Panc1 (cell line): ENCODE measurements around the gene SERPINI2. TPM values are rescaled to one million over a fixed set of nuclear protein-coding genes. Genes with fewer than 3 reads are reported as not detected.

ENCODE experiments used
- ATAC-seq: fragments of 200-7000 bp; cut with Tn5 transposase; 2 replicates; pipeline ENCODE4 v1.9.1; 2020; ENCODE audit warnings: mild to moderate bottlenecking, moderate library complexity
- BruUV-seq: library from RNA; stranded (reverse); fragments of 400-500 nt; replicated peaks from 2 replicates; lab custom pipeline; 2021; lab: Mats Ljungman, UMichigan
- CTCF ChIA-PET: fragments of 300-600 bp; sonication (Branson Sonifier 250); formaldehyde crosslinking; loops from one replicate; lab custom pipeline; 2022; ENCODE audit warnings: antibody characterized with exemption; lab: Charles Lee
- POLR2A ChIA-PET: fragments of 300-600 bp; sonication (Branson Sonifier 250); formaldehyde crosslinking; loops from one replicate; lab custom pipeline; 2022; ENCODE audit warnings: antibody characterized with exemption; lab: Charles Lee
- DNase-seq: peaks from one replicate; pipeline ENCODE4 v3.0.0-alpha.2; 2010; ENCODE audit warnings: low read depth, low spot score
- H3K27ac ChIP-seq: 2 replicates; pipeline ENCODE4 v1.5.1; 2011; ENCODE audit warnings: mild to moderate bottlenecking, low read length, inconsistent platforms
- H3K27me3 ChIP-seq: fragments of 200-500 bp; sonication (Bioruptor generic); 2 replicates; pipeline ENCODE4 v1.6.0; 2014; ENCODE audit warnings: low read length, inconsistent platforms; ENCODE audit not compliant: control insufficient read depth, insufficient read depth
- H3K36me3 ChIP-seq: fragments of 200-500 bp; sonication (Bioruptor generic); 2 replicates; pipeline ENCODE4 v1.5.1; 2014; ENCODE audit warnings: inconsistent platforms, mild to moderate bottlenecking, low read length, moderate library complexity; ENCODE audit not compliant: control insufficient read depth, insufficient read depth
- H3K4me1 ChIP-seq: 2 replicates; pipeline ENCODE4 v1.5.1; 2011; ENCODE audit warnings: inconsistent platforms, mild to moderate bottlenecking, low read length, moderate library complexity; ENCODE audit not compliant: control insufficient read depth, insufficient read depth
- H3K4me3 ChIP-seq, 2 experiments: 2 replicates each; pipeline ENCODE4 v1.5.1; 2011 to 2012; ENCODE audit warnings: low read depth in 2 of 2, low read length in 2 of 2, mild to moderate bottlenecking in 2 of 2, inconsistent platforms in 1 of 2, moderate library complexity in 1 of 2
- H3K9me3 ChIP-seq: fragments of 200-500 bp; sonication (Bioruptor generic); 2 replicates; pipeline ENCODE4 v1.5.1; 2014; ENCODE audit warnings: low read depth, mild to moderate bottlenecking, inconsistent platforms, low read length, moderate library complexity; ENCODE audit not compliant: control insufficient read depth, insufficient read depth
- CTCF ChIP-seq: fragments of 450-650 bp; IDR thresholded peaks from 2 replicates; pipeline ENCODE4 v1.5.1; 2017; ENCODE audit warnings: mild to moderate bottlenecking
- POLR2AphosphoS5 ChIP-seq: IDR thresholded peaks from 2 replicates; pipeline ENCODE4 v1.6.1; 2012; ENCODE audit warnings: mild to moderate bottlenecking, low read depth, low read length, moderate library complexity
- SIN3A ChIP-seq: IDR thresholded peaks from 2 replicates; pipeline ENCODE4 v1.6.1; 2012; ENCODE audit warnings: low read depth, mild to moderate bottlenecking, low read length, moderate library complexity, borderline replicate concordance; ENCODE audit not compliant: insufficient read depth
- TCF7L2 ChIP-seq: IDR thresholded peaks from 2 replicates; pipeline ENCODE4 v1.6.1; 2011; ENCODE audit warnings: mild to moderate bottlenecking, low read depth, low read length, inconsistent platforms
- in situ Hi-C: cut with HindIII; loops from 2 replicates; pipeline ENCODE4 v1.10.0; 2016; ENCODE audit warnings: low sequenced_read_pairs, low pct_unique_long_range_greater_than_20kb
- intact Hi-C: fragments of 100-400 bp; cut with micrococcal nuclease; formaldehyde crosslinking; loops from one replicate; pipeline ENCODE4 v1.10.0; 2022; ENCODE audit not compliant: unreplicated experiment
- total RNA-seq: library from RNA; stranded (reverse); gene quantifications from one replicate; pipeline ENCODE4 v1.2.1, GENCODE V29; 2021; ENCODE audit not compliant: unreplicated experiment
- TF ChIP-seq, protein P1 (sequence below), 2 experiments: IDR thresholded peaks; 2 replicates each; pipeline ENCODE4 v1.6.1; 2011 to 2012; ENCODE audit warnings: low read depth in 2 of 2, control low read depth in 1 of 2, low read length in 1 of 2, mild to moderate bottlenecking in 1 of 2, moderate library complexity in 1 of 2; ENCODE audit not compliant: insufficient read depth in 1 of 2

Gene SERPINI2
- total RNA-seq, 1 experiment from 2014 or later: not detected

GRCh38 chr3:167480748-167481147 lies 6.9 kb upstream of the SERPINI2 start:
- DNase-seq (no peak), ATAC-seq (no peak)
- H3K27me3 ChIP-seq: no peaks in the 10 kb centered on the region
- peaks cover 2% of the 10 kb centered on the region; the same call in 1 of the 2 replicates for H3K9me3 ChIP-seq
- H3K27ac ChIP-seq: no peak overlapping the region
- H3K4me1 ChIP-seq: no peaks in the 10 kb centered on the region
- H3K4me3 ChIP-seq: no peak overlapping the region
- BruUV-seq: no TSS peak
- POLR2A ChIA-PET: no interaction called here
- CTCF ChIA-PET: no interaction called here
- H3K36me3 ChIP-seq: no peaks in the 10 kb centered on the region
- in situ Hi-C loops: no loop called here
- TF ChIP-seq TCF7L2: no peak
- no peak for TF ChIP-seq POLR2AphosphoS5
- TF ChIP-seq CTCF: no peak
- no peak for TF ChIP-seq SIN3A
- intact Hi-C loops: no loop called here

GRCh38 chr3:167469381-167469780 lies 4.5 kb downstream of the SERPINI2 start:
- POLR2A ChIA-PET: no interaction called here
- Histone ChIP-seq H3K9me3 (no peaks in the 10 kb centered on the region), H3K4me1 (no peaks in the 10 kb centered on the region), H3K36me3 (no peaks in the 10 kb centered on the region), H3K4me3 (no peak overlapping the region), H3K27ac (no peak overlapping the region), H3K27me3 (no peaks in the 10 kb centered on the region)
- no peak for TF ChIP-seq CTCF
- TF ChIP-seq POLR2AphosphoS5: no peak
- TF ChIP-seq SIN3A: no peak
- TF ChIP-seq, protein P1, sequence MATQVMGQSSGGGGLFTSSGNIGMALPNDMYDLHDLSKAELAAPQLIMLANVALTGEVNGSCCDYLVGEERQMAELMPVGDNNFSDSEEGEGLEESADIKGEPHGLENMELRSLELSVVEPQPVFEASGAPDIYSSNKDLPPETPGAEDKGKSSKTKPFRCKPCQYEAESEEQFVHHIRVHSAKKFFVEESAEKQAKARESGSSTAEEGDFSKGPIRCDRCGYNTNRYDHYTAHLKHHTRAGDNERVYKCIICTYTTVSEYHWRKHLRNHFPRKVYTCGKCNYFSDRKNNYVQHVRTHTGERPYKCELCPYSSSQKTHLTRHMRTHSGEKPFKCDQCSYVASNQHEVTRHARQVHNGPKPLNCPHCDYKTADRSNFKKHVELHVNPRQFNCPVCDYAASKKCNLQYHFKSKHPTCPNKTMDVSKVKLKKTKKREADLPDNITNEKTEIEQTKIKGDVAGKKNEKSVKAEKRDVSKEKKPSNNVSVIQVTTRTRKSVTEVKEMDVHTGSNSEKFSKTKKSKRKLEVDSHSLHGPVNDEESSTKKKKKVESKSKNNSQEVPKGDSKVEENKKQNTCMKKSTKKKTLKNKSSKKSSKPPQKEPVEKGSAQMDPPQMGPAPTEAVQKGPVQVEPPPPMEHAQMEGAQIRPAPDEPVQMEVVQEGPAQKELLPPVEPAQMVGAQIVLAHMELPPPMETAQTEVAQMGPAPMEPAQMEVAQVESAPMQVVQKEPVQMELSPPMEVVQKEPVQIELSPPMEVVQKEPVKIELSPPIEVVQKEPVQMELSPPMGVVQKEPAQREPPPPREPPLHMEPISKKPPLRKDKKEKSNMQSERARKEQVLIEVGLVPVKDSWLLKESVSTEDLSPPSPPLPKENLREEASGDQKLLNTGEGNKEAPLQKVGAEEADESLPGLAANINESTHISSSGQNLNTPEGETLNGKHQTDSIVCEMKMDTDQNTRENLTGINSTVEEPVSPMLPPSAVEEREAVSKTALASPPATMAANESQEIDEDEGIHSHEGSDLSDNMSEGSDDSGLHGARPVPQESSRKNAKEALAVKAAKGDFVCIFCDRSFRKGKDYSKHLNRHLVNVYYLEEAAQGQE (IDR thresholded peaks at IDR 0.05; ENCODE audit: insufficient read depth in 1 of 2, low read depth in 2 of 2, low read length in 1 of 2): no peak
- no peak for TF ChIP-seq TCF7L2
- CTCF ChIA-PET: no interaction called here
- no TSS peak for BruUV-seq
- in situ Hi-C loops (no loop called here), intact Hi-C loops (no loop called here)
- DNase-seq (no peak), ATAC-seq (no peak)
